Embryonic facial prominence (tissue), 1 donor: ENCODE results near the gene IFIT1.
"Not testable (repeated sequence)": the region's sequence is repeated elsewhere in the genome, so short reads cannot be mapped to it uniquely, and the experiment has no call there.

Source experiments
- DNase-seq: peaks from one replicate; pipeline ENCODE4 v3.0.0-alpha.2; 2016; ENCODE audit errors: extremely low spot score

IFIT1 gene

GRCh38 chr10:89367529-89367928 lies 24.9 kb upstream of the IFIT1 start:
- no peak for DNase-seq

GRCh38 chr10:89368129-89368528 lies 24.3 kb upstream of the IFIT1 start:
- DNase-seq, result no peak

GRCh38 chr10:89369156-89370105 lies 23.0 kb upstream of the IFIT1 start:
- peak; percentile 46 for DNase-seq

- DNase-seq, result no peak
Measured at GRCh38 chr10:89371079-89371478, 21.3 kb upstream of the IFIT1 start.

GRCh38 chr10:89371987-89372386 lies 20.4 kb upstream of the IFIT1 start:
- DNase-seq, result no peak

GRCh38 chr10:89373916-89374711 lies 18.3 kb upstream of the IFIT1 start:
- DNase-seq, result no peak

GRCh38 chr10:89374713-89375141 lies 17.7 kb upstream of the IFIT1 start:
- DNase-seq, result no peak

GRCh38 chr10:89377705-89378637 lies 14.5 kb upstream of the IFIT1 start, which contains the start of gene IFIT1B:
Gene IFIT1B (plus strand): TSS chr10:89378056. CDS start chr10:89378136, 80 bp downstream.
- no peak for DNase-seq

- DNase-seq, result no peak
Measured at GRCh38 chr10:89379103-89379502, 13.3 kb upstream of the IFIT1 start.

GRCh38 chr10:89382757-89383156 lies 9.7 kb upstream of the IFIT1 start:
- DNase-seq, result no peak

GRCh38 chr10:89384474-89385340 lies 7.7 kb upstream of the IFIT1 start:
- no peak for DNase-seq

GRCh38 chr10:89388806-89389205 lies 3.6 kb upstream of the IFIT1 start:
- no peak for DNase-seq

- DNase-seq, result peak; percentile 29
Measured at GRCh38 chr10:89389254-89389653, 3.2 kb upstream of the IFIT1 start.

- DNase-seq, result no peak
Measured at GRCh38 chr10:89390476-89391225, 1.8 kb upstream of the IFIT1 start.

GRCh38 chr10:89391226-89391576 lies 1.2 kb upstream of the IFIT1 start:
- DNase-seq, result not testable (repeated sequence)

- DNase-seq, result no peak
Measured at GRCh38 chr10:89392974-89393373, 551 bp downstream of the IFIT1 start.

- no peak for DNase-seq
Measured at GRCh38 chr10:89393898-89394297, 1.5 kb downstream of the IFIT1 start.

- no peak for DNase-seq
Measured at GRCh38 chr10:89395141-89395540, 2.7 kb downstream of the IFIT1 start.

GRCh38 chr10:89398003-89398749 lies 5.8 kb downstream of the IFIT1 start:
- no peak for DNase-seq
